CD8-positive, alpha-beta T cell (primary cell): ENCODE data around the gene LDHAL6A. TPM values are rescaled to one million over a fixed set of nuclear protein-coding genes. Genes with fewer than 3 reads are reported as not detected.

Source experiments
- total RNA-seq, 46 experiments: library from RNA in 2 of 46; stranded (reverse) in 2 of 46; gene quantifications; one replicate each; pipeline ENCODE4 v1.2.3 and lab custom pipeline; 2021 to 2026

LDHAL6A gene
- total RNA-seq, 2 experiments from 2014 or later: not detected

Other genes starting within 250 kb of the LDHAL6A start
- not detected for gene SAA4, start 219.1 kb upstream of the LDHAL6A start, total RNA-seq
- under 1 TPM in 1 of 2 experiments, not detected in 1; 0.49 TPM for gene SAA2, start 207.2 kb upstream of the LDHAL6A start, total RNA-seq
- gene SAA1, start 189.6 kb upstream of the LDHAL6A start, total RNA-seq: not detected
- gene HPS5, start 133.7 kb upstream of the LDHAL6A start, total RNA-seq: 10 to 100 TPM in 1 of 2 experiments, 1 to 10 TPM in 1; 9.9 to 12.6 TPM
- gene GTF2H1, start 133.3 kb upstream of the LDHAL6A start, total RNA-seq: 10 to 100 TPM; 11.3 to 14.3 TPM
- 100 to 1,000 TPM; 356 to 366 TPM for gene LDHA, start 61.3 kb upstream of the LDHAL6A start, total RNA-seq
- gene LDHC, start 43.5 kb upstream of the LDHAL6A start, total RNA-seq: not detected
- gene TSG101, start 71.1 kb downstream of the LDHAL6A start, total RNA-seq: 10 to 100 TPM; 36.2 to 36.5 TPM
- gene UEVLD, start 132.9 kb downstream of the LDHAL6A start, total RNA-seq: 1 to 10 TPM; 1.1 to 2.1 TPM
- gene MISFA, start 143.9 kb downstream of the LDHAL6A start, total RNA-seq: not detected
- gene SPTY2D1, start 178.5 kb downstream of the LDHAL6A start, total RNA-seq: 10 to 100 TPM; 74.9 to 76.9 TPM
- gene TMEM86A, start 242.9 kb downstream of the LDHAL6A start, total RNA-seq: 1 to 10 TPM; 5.2 to 6.1 TPM